ENCODE measurements around the gene LYSMD1.
"Not testable (repeated sequence)": the region's sequence is repeated elsewhere in the genome, so short reads cannot be mapped to it uniquely, and the experiment has no call there.

Gene LYSMD1

GRCh38 chr1:151165738-151166504 is at the start of gene LYSMD1, which contains the start of gene SCNM1:
LYSMD1 (minus strand) TSS chr1:151165902; CDS start chr1:151165258, 644 bp downstream.
SCNM1 (plus strand) TSS chr1:151166144; CDS start chr1:151166153, 9 bp downstream.
- DNase-seq (ENCODE audit: low read depth) = peak; percentile 91

GRCh38 chr1:151213560-151213959 is 47.9 kb upstream of the LYSMD1 start:
- no peak for DNase-seq (ENCODE audit: low read depth)

GRCh38 chr1:151211972-151212705 is 46.4 kb upstream of the LYSMD1 start:
- DNase-seq (ENCODE audit: low read depth) = no peak

GRCh38 chr1:151210830-151211229 is 45.1 kb upstream of the LYSMD1 start:
- no peak for DNase-seq (ENCODE audit: low read depth)

GRCh38 chr1:151205381-151205965 is 39.8 kb upstream of the LYSMD1 start:
- not testable (repeated sequence) for DNase-seq (ENCODE audit: low read depth)

DNA sequence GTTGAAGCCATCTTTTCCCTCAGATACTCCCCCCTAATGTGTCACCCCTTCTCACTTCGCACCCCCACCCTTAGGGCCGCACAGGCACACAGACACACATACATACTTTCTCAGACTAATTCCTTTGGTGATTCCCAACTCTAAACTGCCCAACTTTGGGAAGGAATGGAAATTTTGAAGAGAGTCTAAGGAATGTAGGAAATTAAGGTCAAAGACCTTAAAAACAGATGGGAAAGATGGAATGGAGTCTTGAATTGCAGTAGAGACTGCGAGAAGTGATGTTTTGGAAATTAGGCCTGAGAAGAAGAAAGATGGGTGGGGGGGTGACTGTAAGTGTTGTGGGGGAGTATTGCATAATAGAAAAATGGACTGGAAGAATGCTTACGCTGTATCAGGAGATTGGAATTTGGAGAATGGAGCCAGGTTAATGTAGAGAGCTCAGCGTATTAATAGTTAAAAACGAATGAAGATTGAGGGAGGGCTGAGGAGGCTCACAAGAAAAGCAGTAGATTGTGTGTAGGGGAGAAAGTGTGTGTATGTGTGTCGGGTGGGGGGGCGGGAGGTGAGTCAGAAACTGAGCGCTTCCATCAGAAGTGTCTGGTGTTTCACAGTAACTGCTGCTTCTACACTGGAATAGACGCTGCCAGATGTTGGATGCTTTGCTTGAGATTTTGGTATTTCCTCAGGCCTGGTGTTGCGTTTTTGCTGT is 34.3 kb upstream of the LYSMD1 start:
- no peak for DNase-seq (ENCODE audit: low read depth)

DNA sequence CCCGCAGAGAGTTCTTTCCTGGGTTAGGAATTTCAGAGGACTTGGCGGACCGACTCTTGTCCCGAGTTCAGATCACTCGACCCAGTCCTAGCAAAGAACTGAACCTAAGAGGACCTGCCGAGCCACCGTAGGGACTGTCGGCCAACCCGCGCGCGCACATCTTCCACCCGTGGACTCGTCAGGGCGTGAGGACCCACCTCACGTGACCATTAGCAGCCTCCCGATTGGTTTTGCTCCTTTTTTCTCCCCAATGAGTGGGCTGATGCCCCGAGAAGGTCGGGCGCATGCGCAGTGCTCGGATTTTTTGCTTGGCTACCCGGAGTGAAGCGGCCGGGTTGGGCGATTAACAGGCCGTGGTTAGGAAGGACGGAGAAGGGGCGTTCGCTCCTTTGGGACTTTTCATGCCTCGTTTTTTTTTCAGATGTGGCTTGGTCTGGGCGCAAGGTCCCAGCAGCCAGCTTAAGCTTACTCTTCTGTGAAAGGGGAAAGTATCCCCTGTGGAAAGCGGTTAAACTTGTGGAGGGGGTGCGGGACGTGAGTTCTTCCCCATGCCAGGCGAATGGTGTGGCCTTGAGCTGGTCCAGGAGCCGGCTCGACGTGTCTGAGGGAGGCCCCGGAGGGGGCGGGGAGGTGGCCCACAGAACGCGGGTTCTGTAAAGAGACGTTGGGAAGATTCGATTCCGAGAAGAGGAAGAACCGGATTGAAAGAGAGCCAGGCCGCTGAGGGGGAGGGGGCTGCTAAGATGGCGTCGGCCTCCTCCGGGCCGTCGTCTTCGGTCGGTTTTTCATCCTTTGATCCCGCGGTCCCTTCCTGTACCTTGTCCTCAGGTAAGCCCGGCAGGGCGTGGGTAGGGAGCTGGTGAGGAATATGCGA is 32.8 kb upstream of the LYSMD1 start, which contains the start of gene PIP5K1A:
TSS of gene PIP5K1A (plus strand) at position 299 of the 874 bp plus-strand sequence. CDS start at position 744, 445 bp downstream.
- peak; percentile 96 for DNase-seq (ENCODE audit: low read depth)

GRCh38 chr1:151197863-151198253 is 32.2 kb upstream of the LYSMD1 start:
- no peak for DNase-seq (ENCODE audit: low read depth)

GRCh38 chr1:151196292-151196800 is 30.6 kb upstream of the LYSMD1 start:
- DNase-seq (ENCODE audit: low read depth) = peak; percentile 8

DNA sequence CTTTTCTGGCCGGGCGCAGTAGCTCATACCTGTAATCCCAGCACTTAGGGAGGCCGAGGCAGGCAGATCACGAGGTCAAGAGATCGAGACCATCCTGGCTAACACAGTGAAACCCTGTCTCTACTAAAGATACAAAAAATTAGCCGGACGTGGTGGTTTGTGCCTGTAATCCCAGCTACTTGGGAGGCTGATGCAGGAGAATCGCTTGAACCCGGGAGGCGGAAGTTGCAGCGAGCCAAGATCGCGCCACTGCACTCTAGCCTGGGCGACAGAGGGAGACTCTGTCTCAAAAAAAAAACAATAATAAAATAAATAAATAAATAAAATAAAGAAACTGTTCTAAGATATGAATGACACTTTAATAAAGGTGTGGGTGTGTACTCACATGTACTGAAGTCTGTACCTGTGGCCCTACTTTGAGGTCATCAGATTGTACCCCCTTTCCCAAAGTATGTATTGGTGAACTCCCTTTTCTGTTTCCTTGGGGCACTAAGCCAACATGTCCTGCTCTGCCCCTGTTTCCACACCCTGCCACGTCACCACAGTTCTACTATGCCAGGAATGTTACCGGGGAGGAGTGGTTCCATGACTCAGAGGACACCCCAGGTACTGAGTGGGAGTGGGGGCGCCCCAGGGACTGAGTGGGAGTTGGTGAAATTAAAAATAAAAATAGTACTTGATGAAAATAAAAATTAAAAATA is 29.3 kb upstream of the LYSMD1 start:
- not testable (repeated sequence) for DNase-seq (ENCODE audit: low read depth)

GRCh38 chr1:151193856-151194255 is 28.2 kb upstream of the LYSMD1 start:
- DNase-seq (ENCODE audit: low read depth) = no peak

- DNase-seq (ENCODE audit: low read depth) = no peak
These were observed 27.6 kb upstream of the LYSMD1 start for GRCh38 chr1:151193304-151193703.

DNA sequence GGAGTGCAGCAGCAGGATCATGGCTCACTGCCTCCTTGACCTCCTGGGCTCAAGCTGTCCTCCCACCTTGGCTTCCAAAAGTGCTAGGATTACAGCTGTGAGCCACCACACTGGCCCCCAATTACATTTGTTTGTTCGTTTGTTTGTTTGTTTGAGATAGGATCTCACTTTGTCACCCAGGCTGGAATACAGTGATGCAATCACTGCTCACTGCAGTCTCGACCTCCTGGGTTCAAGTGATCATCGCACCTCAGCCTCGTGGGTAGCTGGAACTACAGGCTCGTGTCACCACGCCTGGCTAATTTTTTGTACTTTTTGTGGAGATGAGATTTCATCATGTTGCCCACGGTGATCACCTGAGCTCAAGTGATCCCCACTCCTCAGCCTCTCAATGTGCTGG is 26.3 kb upstream of the LYSMD1 start:
- DNase-seq (ENCODE audit: low read depth) = no peak

- DNase-seq (ENCODE audit: low read depth) = peak; percentile 76
These were observed 24.1 kb upstream of the LYSMD1 start, which contains the start of gene VPS72 for GRCh38 chr1:151189637-151190445. VPS72 (minus strand) TSS chr1:151190197; CDS start chr1:151190121, 76 bp downstream.

DNA sequence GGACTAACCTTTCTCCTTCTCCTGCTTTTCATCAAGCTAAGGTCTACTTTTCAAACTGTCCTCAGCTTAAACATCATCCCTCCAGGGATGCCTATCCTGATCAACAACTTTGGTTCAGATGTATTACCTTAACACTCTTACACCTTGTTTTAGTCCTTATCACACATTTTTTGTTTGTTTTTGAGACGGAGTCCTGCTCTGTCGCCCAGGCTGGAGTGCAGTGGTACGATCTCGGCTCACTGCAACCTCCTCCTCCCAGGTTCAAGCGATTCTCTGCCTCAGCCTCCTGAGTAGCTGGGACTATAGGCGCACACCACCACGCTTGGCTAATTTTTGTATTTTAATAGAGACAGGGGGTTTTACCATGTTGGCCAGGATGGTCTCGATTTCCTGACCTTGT is 23.0 kb upstream of the LYSMD1 start:
- DNase-seq (ENCODE audit: low read depth) = not testable (repeated sequence)

GRCh38 chr1:151187205-151187604 is 21.5 kb upstream of the LYSMD1 start:
- DNase-seq (ENCODE audit: low read depth) = no peak

- no peak for DNase-seq (ENCODE audit: low read depth)
These were observed 18.5 kb upstream of the LYSMD1 start for GRCh38 chr1:151184211-151184610.

DNA sequence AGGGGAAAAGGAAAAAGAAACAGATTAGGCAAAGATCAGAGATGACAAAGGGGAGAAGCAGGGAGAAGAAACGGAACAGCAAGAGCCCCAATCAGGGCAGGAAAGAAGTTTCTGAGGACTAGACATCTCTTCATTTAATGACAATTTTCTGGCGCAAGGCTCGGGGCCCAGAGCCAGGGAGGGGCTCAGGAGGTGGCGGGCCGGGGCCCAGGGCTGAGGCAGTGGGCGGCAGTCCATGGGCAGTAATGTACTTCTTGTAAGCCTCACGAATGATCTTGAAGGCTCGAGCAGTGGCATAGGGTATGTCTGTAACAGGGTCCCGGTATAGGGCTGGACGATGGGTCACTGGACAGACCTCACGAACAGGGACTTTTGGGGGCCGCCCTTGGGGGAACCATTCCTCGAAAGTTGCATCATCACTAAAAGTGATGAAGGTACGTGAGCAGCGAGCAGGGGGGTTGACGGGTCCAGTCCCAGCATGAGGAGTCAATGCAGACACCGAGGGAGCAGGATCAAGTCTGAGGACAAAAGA is 10.9 kb upstream of the LYSMD1 start:
- no peak for DNase-seq (ENCODE audit: low read depth)

DNA sequence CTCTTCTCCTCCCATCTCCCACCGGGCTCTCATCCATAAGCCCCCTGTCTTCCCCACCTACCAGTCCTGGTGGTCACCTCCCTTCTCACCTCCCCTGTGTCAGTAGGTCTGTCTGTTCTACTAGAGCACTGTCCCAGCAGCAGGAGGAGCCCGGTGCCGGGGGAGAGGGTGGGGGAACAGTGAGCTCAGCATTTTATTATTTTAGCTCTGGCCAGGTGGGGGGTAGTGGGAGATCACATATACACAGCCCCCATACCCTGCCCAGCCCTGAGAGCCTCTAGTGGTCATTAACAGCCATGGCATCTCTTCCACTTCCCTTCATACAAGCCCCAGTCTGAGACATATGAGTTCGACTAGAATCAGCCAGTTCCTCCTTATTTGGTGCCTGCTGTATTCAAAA is 10.2 kb upstream of the LYSMD1 start, which contains the start of gene TMOD4:
TSS of gene TMOD4 (minus strand) at position 119 of the 400 bp plus-strand sequence. CDS start 1,106 bp downstream, outside the sequence.
- DNase-seq (ENCODE audit: low read depth) = no peak

Data from activated T-helper 1 cell treated with Interleukin-2 at 50 U/mL for 16 hours (primary cell).